Measurements from ENCODE around the gene CTNND2.

Gene CTNND2

GRCh38 chr5:10923310-10923709, 980.9 kb downstream of the CTNND2 start:
- Histone ChIP-seq H3K9ac (ENCODE audit: low read length) (no peak overlapping the region), H3K27me3 (replicated peaks; ENCODE audit: insufficient read depth, low read length) (no peaks in the 10 kb centered on the region), H3K4me2 (ENCODE audit: low read depth, low read length) (no peak overlapping the region), H3K9me2 (replicated peaks; ENCODE audit: insufficient read depth, low read length) (no peaks in the 10 kb centered on the region), H4K20me1 (ENCODE audit: insufficient read depth, low read length) (no peaks in the 10 kb centered on the region), H3K4me3 (ENCODE audit: low read length) (no peak overlapping the region), H3K4me1 (ENCODE audit: low read length) (no peaks in the 10 kb centered on the region), H3K9me3 (replicated peaks; ENCODE audit: insufficient read depth, low read length) (no peaks in the 10 kb centered on the region), H3K79me2 (ENCODE audit: low read length) (no peaks in the 10 kb centered on the region), H3K27ac (ENCODE audit: low read length) (no peak overlapping the region), H2AFZ (ENCODE audit: low read length) (no peak overlapping the region), H3F3A (ENCODE audit: insufficient read depth, low read length) (no peaks in the 10 kb centered on the region), H3K36me3 (replicated peaks; ENCODE audit: insufficient read depth, low read length) (no peaks in the 10 kb centered on the region)
- no peak for TF ChIP-seq EZH2phosphoT487 (IDR thresholded peaks at IDR 0.05; ENCODE audit: low read length)
- no peak for TF ChIP-seq EZH2 (optimal IDR thresholded peaks at IDR 0.05; ENCODE audit: low read depth, low read length)
- no peak for TF ChIP-seq CTCF (IDR thresholded peaks at IDR 0.05; ENCODE audit: low read length)
- no peak for DNase-seq
